H9 (cell line): Measurements from ENCODE around the gene ALPG. TPM values are rescaled to one million over a fixed set of nuclear protein-coding genes. Genes with fewer than 3 reads are reported as not detected.
A peak's percentile ranks its signal among the peaks of the same experiment; 100 is the strongest.
"Not testable (repeated sequence)": the region's sequence is repeated elsewhere in the genome, so short reads cannot be mapped to it uniquely, and the experiment has no call there.

Source experiments
- DNase-seq: peaks from one replicate; pipeline ENCODE4 v3.0.0-alpha.2; 2017
- H2AFZ ChIP-seq: one replicate; pipeline ENCODE4 v1.6.1; 2013; ENCODE audit warnings: mild to moderate bottlenecking, low read length, control low read depth, moderate library complexity
- H2AK5ac ChIP-seq: 2 replicates; pipeline ENCODE4 v1.6.1; 2013; ENCODE audit warnings: low read length, control low read depth, mixed read lengths; ENCODE audit not compliant: insufficient read length
- H2BK120ac ChIP-seq: one replicate; pipeline ENCODE4 v1.6.1; 2013; ENCODE audit warnings: low read depth, mild to moderate bottlenecking, low read length, control low read depth, inconsistent platforms; ENCODE audit not compliant: poor library complexity, severe bottlenecking
- H2BK12ac ChIP-seq: 2 replicates; pipeline ENCODE4 v1.6.1; 2013; ENCODE audit warnings: low read length, control low read depth, mixed read lengths, low read depth; ENCODE audit not compliant: insufficient read length
- H2BK15ac ChIP-seq: 2 replicates; pipeline ENCODE4 v1.6.1; 2013; ENCODE audit warnings: low read depth, low read length, control low read depth
- H2BK20ac ChIP-seq: one replicate; pipeline ENCODE4 v1.6.1; 2013; ENCODE audit warnings: low read depth, mild to moderate bottlenecking, low read length, control low read depth, inconsistent platforms; ENCODE audit not compliant: poor library complexity, severe bottlenecking
- H2BK5ac ChIP-seq: 2 replicates; pipeline ENCODE4 v1.6.1; 2013; ENCODE audit warnings: low read length, control low read depth, mixed read lengths; ENCODE audit not compliant: insufficient read length
- H3K14ac ChIP-seq: 2 replicates; pipeline ENCODE4 v1.6.1; 2013; ENCODE audit warnings: low read length, control low read depth; ENCODE audit not compliant: insufficient read depth
- H3K18ac ChIP-seq: 2 replicates; pipeline ENCODE4 v1.6.1; 2013; ENCODE audit warnings: low read depth, mild to moderate bottlenecking, mixed read lengths, low read length, control low read depth; ENCODE audit not compliant: insufficient read length
- H3K23ac ChIP-seq: 2 replicates; pipeline ENCODE4 v1.6.1; 2013; ENCODE audit warnings: low read length, control low read depth, mixed read lengths, low read depth; ENCODE audit not compliant: insufficient read length
- H3K23me2 ChIP-seq: 2 replicates; pipeline ENCODE4 v1.6.1; 2013; ENCODE audit warnings: low read depth, mild to moderate bottlenecking, mixed read lengths, low read length, control low read depth; ENCODE audit not compliant: insufficient read length, poor library complexity, severe bottlenecking
- H3K27ac ChIP-seq: 2 replicates; pipeline ENCODE4 v1.5.1; 2013; ENCODE audit warnings: low read length, control low read depth, mixed read lengths, low read depth; ENCODE audit not compliant: insufficient read length
- H3K27me3 ChIP-seq: 2 replicates; pipeline ENCODE4 v1.6.1; 2013; ENCODE audit warnings: low read length, control low read depth, inconsistent platforms; ENCODE audit not compliant: insufficient read depth
- H3K4ac ChIP-seq: 2 replicates; pipeline ENCODE4 v1.6.1; 2013; ENCODE audit warnings: low read depth, mild to moderate bottlenecking, control low read depth, inconsistent platforms, low read length, moderate library complexity
- H3K4me1 ChIP-seq: 2 replicates; pipeline ENCODE4 v1.6.1; 2013; ENCODE audit warnings: low read length, control low read depth, inconsistent platforms; ENCODE audit not compliant: insufficient read depth
- H3K4me2 ChIP-seq: 2 replicates; pipeline ENCODE4 v1.6.1; 2013; ENCODE audit warnings: low read length, control low read depth, mixed read lengths; ENCODE audit not compliant: insufficient read length, insufficient read depth
- H3K56ac ChIP-seq: 2 replicates; pipeline ENCODE4 v1.6.1; 2013; ENCODE audit warnings: low read depth, mild to moderate bottlenecking, mixed read lengths, low read length, control low read depth; ENCODE audit not compliant: insufficient read length
- H3K79me1 ChIP-seq: 2 replicates; pipeline ENCODE4 v1.6.1; 2013; ENCODE audit warnings: low read depth, mild to moderate bottlenecking, moderate library complexity, low read length, control low read depth, inconsistent platforms; ENCODE audit not compliant: insufficient read depth, poor library complexity, severe bottlenecking
- H3K79me2 ChIP-seq: 2 replicates; pipeline ENCODE4 v1.6.1; 2013; ENCODE audit warnings: low read length, control low read depth, inconsistent platforms; ENCODE audit not compliant: insufficient read depth
- H3K9ac ChIP-seq: 2 replicates; pipeline ENCODE4 v1.6.1; 2013; ENCODE audit warnings: low read length, control low read depth, mixed read lengths; ENCODE audit not compliant: insufficient read length; ENCODE audit errors: extremely low read depth
- H3K9me3 ChIP-seq: one replicate; pipeline ENCODE4 v1.6.1; 2013; ENCODE audit warnings: low read depth, low read length, inconsistent platforms; ENCODE audit not compliant: control insufficient read depth
- H3T11ph ChIP-seq: one replicate; pipeline ENCODE4 v1.6.1; 2013; ENCODE audit warnings: mild to moderate bottlenecking, low read length, control low read depth, inconsistent platforms
- H4K20me1 ChIP-seq: one replicate; pipeline ENCODE4 v1.6.1; 2013; ENCODE audit not compliant: control insufficient read depth, insufficient read length, insufficient read depth
- H4K5ac ChIP-seq: 2 replicates; pipeline ENCODE4 v1.6.1; 2013; ENCODE audit warnings: low read depth, mild to moderate bottlenecking, mixed read lengths, low read length, control low read depth; ENCODE audit not compliant: insufficient read length
- H4K8ac ChIP-seq: replicated peaks from 2 replicates; pipeline ENCODE4 v1.6.1; 2013; ENCODE audit warnings: low read length, control low read depth, mixed read lengths, low read depth; ENCODE audit not compliant: insufficient read length
- H4K91ac ChIP-seq: 2 replicates; pipeline ENCODE4 v1.6.1; 2013; ENCODE audit warnings: low read depth, mild to moderate bottlenecking, moderate library complexity, mixed read lengths, low read length, control low read depth; ENCODE audit not compliant: insufficient read length
- H3K27ac Mint-ChIP-seq, 3 experiments: 2 replicates in 2 of 3; 3 replicates in 1 of 3; pipeline ENCODE4 v1.8.0; 2020 to 2021; ENCODE audit warnings: mixed read lengths in 3 of 3, mild to moderate bottlenecking in 1 of 3, moderate library complexity in 1 of 3
- H3K27me3 Mint-ChIP-seq: 2 replicates; pipeline ENCODE4 v1.8.0; 2021; ENCODE audit warnings: low read depth, mild to moderate bottlenecking, moderate library complexity, mixed read lengths
- H3K36me3 Mint-ChIP-seq, 3 experiments: 2 replicates in 2 of 3; 3 replicates in 1 of 3; pipeline ENCODE4 v1.8.0; 2020 to 2021; ENCODE audit warnings: low read depth in 3 of 3, mixed read lengths in 3 of 3; ENCODE audit not compliant: insufficient read depth in 1 of 3
- H3K4me1 Mint-ChIP-seq, 2 experiments: 2 replicates each; pipeline ENCODE4 v1.8.0; 2020; ENCODE audit warnings: mixed read lengths in 2 of 2
- H3K4me3 Mint-ChIP-seq, 2 experiments: 2 replicates in 1 of 2; 3 replicates in 1 of 2; pipeline ENCODE4 v1.8.0; 2020 to 2021; ENCODE audit warnings: mild to moderate bottlenecking in 2 of 2, mixed read lengths in 2 of 2, moderate library complexity in 1 of 2
- H3K9me3 Mint-ChIP-seq, 2 experiments: 2 replicates in 1 of 2; 3 replicates in 1 of 2; pipeline ENCODE4 v1.8.0; 2020; ENCODE audit warnings: mild to moderate bottlenecking in 2 of 2, mixed read lengths in 2 of 2, moderate library complexity in 1 of 2
- WGBS: extraction: QIAGEN DNeasy Blood & Tissue Kit; methylation state at CpG from one replicate; pipeline ENCODE4 v1.1.7; 2013; ENCODE audit warnings: missing lambda C conversion rate, low lambda C conversion rate, mixed read lengths; ENCODE audit not compliant: insufficient read length; ENCODE audit errors: extremely low coverage; 5-methylcytosine and 5-hydroxymethylcytosine counted together
- total RNA-seq: library from RNA; stranded (reverse); gene quantifications from 2 replicates; pipeline ENCODE4 v1.2.1, GENCODE V29; 2021
- TF ChIP-seq, protein P1 (sequence below): fragments of 200-600 bp; sonication (generic); conservative IDR thresholded peaks from 3 replicates; pipeline ENCODE4 v1.8.0; 2021; ENCODE audit warnings: antibody characterized with exemption, mild to moderate bottlenecking

ALPG gene
- total RNA-seq, 1 experiment from 2014 or later = 1.3 TPM

DNA sequence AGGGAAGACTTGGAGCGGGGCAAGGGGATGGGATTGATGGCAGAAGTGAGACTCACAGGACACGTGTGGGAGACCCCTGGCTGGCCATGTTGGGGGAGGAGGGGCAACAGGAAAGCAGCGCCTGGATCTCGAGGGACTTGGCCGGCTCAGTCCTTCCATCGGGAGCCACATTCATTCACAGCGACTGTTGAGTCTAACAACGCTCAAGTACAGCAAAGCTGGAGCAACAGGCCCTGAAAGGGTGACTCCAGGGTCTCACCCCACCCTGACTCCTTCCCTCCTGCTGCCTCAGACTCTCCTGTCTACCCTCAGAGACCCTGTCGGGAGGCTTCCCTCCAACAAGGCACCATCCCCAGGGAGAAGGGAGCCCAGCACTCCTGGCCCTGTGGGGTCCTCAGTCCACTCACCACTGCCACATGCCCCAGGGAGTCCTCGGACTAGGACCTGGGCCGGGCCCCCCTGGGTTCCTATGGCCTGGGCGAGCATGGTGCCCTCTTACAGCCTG is 34.6 kb downstream of the ALPG start:
- no peak overlapping the region for H3K4me2 ChIP-seq
- H3K9me3 ChIP-seq = no peaks in the 10 kb centered on the region
- H4K91ac ChIP-seq = no peak overlapping the region
- Mint-ChIP-seq H3K4me3 (no peak overlapping the region), H3K27me3 (peaks cover 2% of the 10 kb centered on the region; the same call in 1 of the 2 replicates), H3K9me3 (no peaks in the 10 kb centered on the region; a peak in 1 of 5 replicates), H3K36me3 (no peaks in the 10 kb centered on the region), H3K4me1 (peaks cover 12 to 16% of the 10 kb centered on the region in 2 experiments), H3K27ac (no peak overlapping the region)
- H2AFZ ChIP-seq = no peak overlapping the region
- no peaks in the 10 kb centered on the region for H3K79me1 ChIP-seq
- no peaks in the 10 kb centered on the region; the same call in 1 of the 2 replicates for H3K27me3 ChIP-seq
- H3T11ph ChIP-seq = no peak overlapping the region
- TF ChIP-seq, protein P1, sequence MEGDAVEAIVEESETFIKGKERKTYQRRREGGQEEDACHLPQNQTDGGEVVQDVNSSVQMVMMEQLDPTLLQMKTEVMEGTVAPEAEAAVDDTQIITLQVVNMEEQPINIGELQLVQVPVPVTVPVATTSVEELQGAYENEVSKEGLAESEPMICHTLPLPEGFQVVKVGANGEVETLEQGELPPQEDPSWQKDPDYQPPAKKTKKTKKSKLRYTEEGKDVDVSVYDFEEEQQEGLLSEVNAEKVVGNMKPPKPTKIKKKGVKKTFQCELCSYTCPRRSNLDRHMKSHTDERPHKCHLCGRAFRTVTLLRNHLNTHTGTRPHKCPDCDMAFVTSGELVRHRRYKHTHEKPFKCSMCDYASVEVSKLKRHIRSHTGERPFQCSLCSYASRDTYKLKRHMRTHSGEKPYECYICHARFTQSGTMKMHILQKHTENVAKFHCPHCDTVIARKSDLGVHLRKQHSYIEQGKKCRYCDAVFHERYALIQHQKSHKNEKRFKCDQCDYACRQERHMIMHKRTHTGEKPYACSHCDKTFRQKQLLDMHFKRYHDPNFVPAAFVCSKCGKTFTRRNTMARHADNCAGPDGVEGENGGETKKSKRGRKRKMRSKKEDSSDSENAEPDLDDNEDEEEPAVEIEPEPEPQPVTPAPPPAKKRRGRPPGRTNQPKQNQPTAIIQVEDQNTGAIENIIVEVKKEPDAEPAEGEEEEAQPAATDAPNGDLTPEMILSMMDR = no peak
- no peaks in the 10 kb centered on the region for H3K23me2 ChIP-seq
- no peaks in the 10 kb centered on the region for H3K79me2 ChIP-seq
- H3K4ac ChIP-seq = no peak overlapping the region
- no peak overlapping the region for H2BK5ac ChIP-seq
- no peak overlapping the region for H2BK20ac ChIP-seq
- no peak overlapping the region for H4K5ac ChIP-seq
- peak; percentile 20 for DNase-seq
- H3K27ac ChIP-seq = no peak overlapping the region
- no peak overlapping the region for H2AK5ac ChIP-seq
- no peaks in the 10 kb centered on the region for H3K4me1 ChIP-seq
- H2BK12ac ChIP-seq = no peak overlapping the region
- H4K20me1 ChIP-seq = no peaks in the 10 kb centered on the region
- H2BK15ac ChIP-seq = no peak overlapping the region
- no peak overlapping the region for H3K18ac ChIP-seq
- H2BK120ac ChIP-seq = no peak overlapping the region
- WGBS = no CpG with 5 or more reads among the region's 12 CpGs
- H3K9ac ChIP-seq = no peak overlapping the region
- no peak overlapping the region for H4K8ac ChIP-seq
- no peak overlapping the region for H3K23ac ChIP-seq
- H3K56ac ChIP-seq = no peak overlapping the region
- no peak overlapping the region for H3K14ac ChIP-seq

DNA sequence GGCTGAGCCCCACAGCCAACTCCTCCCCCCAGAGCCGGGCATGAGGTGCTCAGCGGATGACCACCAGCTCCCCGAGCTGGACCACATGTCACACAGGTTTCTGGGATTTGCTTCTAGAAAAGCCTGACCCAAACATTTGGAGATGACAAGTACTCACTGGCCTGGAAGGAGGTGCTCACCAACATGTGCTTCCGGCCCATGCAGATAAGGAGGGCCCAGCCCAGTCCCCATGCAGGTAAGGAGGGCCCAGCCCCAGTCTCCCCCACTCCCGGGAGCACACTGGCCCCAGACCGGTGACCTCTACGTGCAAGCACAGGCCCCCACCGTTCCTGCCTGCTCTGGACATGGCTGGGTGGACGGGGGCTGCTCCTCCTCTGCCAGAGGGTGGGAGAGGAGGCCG is 35.3 kb downstream of the ALPG start:
- not testable (repeated sequence) for H2BK20ac ChIP-seq, H2BK5ac ChIP-seq, H3K27ac ChIP-seq, H3K23ac ChIP-seq, H3K4ac ChIP-seq, H2BK120ac ChIP-seq, H3K14ac ChIP-seq, H3K79me1 ChIP-seq, H2AK5ac ChIP-seq, H3K23me2 ChIP-seq, H2BK12ac ChIP-seq, H4K20me1 ChIP-seq, H3K27me3 ChIP-seq, H3K4me2 ChIP-seq, H3K79me2 ChIP-seq, H3K9me3 Mint-ChIP-seq, H2BK15ac ChIP-seq, H4K8ac ChIP-seq, H4K5ac ChIP-seq, H2AFZ ChIP-seq, H3K27me3 Mint-ChIP-seq, H3K56ac ChIP-seq, H3K4me1 ChIP-seq, H3T11ph ChIP-seq, H3K18ac ChIP-seq, H3K9ac ChIP-seq, H3K4me3 Mint-ChIP-seq, H3K27ac Mint-ChIP-seq, H3K36me3 Mint-ChIP-seq, H4K91ac ChIP-seq, H3K9me3 ChIP-seq
- DNase-seq = peak; percentile 22
- H3K4me1 Mint-ChIP-seq = peaks cover 10% of the 10 kb centered on the region in 2 experiments
- no CpG with 5 or more reads among the region's 10 CpGs for WGBS
